HG03039 (cell line): ENCODE measurements around the gene CNTNAP2.

Experiments
- ATAC-seq: cut with Tn5 transposase; IDR thresholded peaks from one replicate; pipeline ENCODE4 v1.9.1; 2021; ENCODE audit warnings: mild to moderate bottlenecking, moderate library complexity; ENCODE audit not compliant: unreplicated experiment

The CNTNAP2 gene

GRCh38 chr7:146661435-146661834, 544.8 kb downstream of the CNTNAP2 start:
- ATAC-seq: no peak

- ATAC-seq: no peak
Measured at GRCh38 chr7:146661929-146662328, 545.3 kb downstream of the CNTNAP2 start.

GRCh38 chr7:146665023-146665422, 548.4 kb downstream of the CNTNAP2 start:
- ATAC-seq: no peak

GRCh38 chr7:146670532-146670931, 553.9 kb downstream of the CNTNAP2 start:
- no peak for ATAC-seq

GRCh38 chr7:146681487-146681886, 564.9 kb downstream of the CNTNAP2 start:
- ATAC-seq: no peak

GRCh38 chr7:146683439-146683838, 566.8 kb downstream of the CNTNAP2 start:
- no peak for ATAC-seq

- no peak for ATAC-seq
Measured at GRCh38 chr7:146690987-146691386, 574.4 kb downstream of the CNTNAP2 start.

GRCh38 chr7:146698995-146699610, 582.5 kb downstream of the CNTNAP2 start:
- no peak for ATAC-seq

GRCh38 chr7:146700015-146700560, 583.5 kb downstream of the CNTNAP2 start:
- ATAC-seq: no peak

- no peak for ATAC-seq
Measured at GRCh38 chr7:146701166-146701565, 584.6 kb downstream of the CNTNAP2 start.

GRCh38 chr7:146702898-146703297, 586.3 kb downstream of the CNTNAP2 start:
- ATAC-seq: no peak

GRCh38 chr7:146709451-146710027, 592.9 kb downstream of the CNTNAP2 start:
- ATAC-seq: no peak

- ATAC-seq: no peak
Measured at GRCh38 chr7:146713205-146713604, 596.6 kb downstream of the CNTNAP2 start.

- ATAC-seq: no peak
Measured at GRCh38 chr7:146713934-146714333, 597.3 kb downstream of the CNTNAP2 start.

- ATAC-seq: no peak
Measured at GRCh38 chr7:146720195-146720594, 603.6 kb downstream of the CNTNAP2 start.

GRCh38 chr7:146722986-146723385, 606.4 kb downstream of the CNTNAP2 start:
- no peak for ATAC-seq

GRCh38 chr7:146725520-146725919, 608.9 kb downstream of the CNTNAP2 start:
- no peak for ATAC-seq

GRCh38 chr7:146728141-146728540, 611.5 kb downstream of the CNTNAP2 start:
- ATAC-seq: no peak

- ATAC-seq: no peak
Measured at GRCh38 chr7:146728611-146729010, 612.0 kb downstream of the CNTNAP2 start.

GRCh38 chr7:146731185-146731584, 614.6 kb downstream of the CNTNAP2 start:
- no peak for ATAC-seq

- ATAC-seq: no peak
Measured at GRCh38 chr7:146735992-146736391, 619.4 kb downstream of the CNTNAP2 start.

GRCh38 chr7:146736446-146737190, 620.0 kb downstream of the CNTNAP2 start:
- no peak for ATAC-seq
